H1 (cell line): Measurements from ENCODE around the gene UNC79. TPM values are rescaled to one million over a fixed set of nuclear protein-coding genes. Genes with fewer than 3 reads are reported as not detected.

ENCODE experiments used
- CTCF ChIA-PET: fragments of 300-600 bp; sonication (Branson Sonifier 250); formaldehyde crosslinking; loops from one replicate; lab custom pipeline; 2021; ENCODE audit not compliant: partially characterized antibody; lab: Charles Lee
- POLR2A ChIA-PET: fragments of 300-600 bp; sonication (Branson Sonifier 250); formaldehyde crosslinking; loops from one replicate; lab custom pipeline; 2021; ENCODE audit warnings: inconsistent platforms; ENCODE audit not compliant: partially characterized antibody; lab: Charles Lee
- DNase-seq, 2 experiments: peaks; one replicate each; pipeline versions ENCODE4 v3.0.0 to v3.0.0-alpha.2; 2010 to 2022; ENCODE audit warnings: low spot score in 2 of 2, low read depth in 1 of 2, mixed read lengths in 1 of 2
- FAIRE-seq: peaks from 2 replicates; lab custom pipeline; 2011; peaks lifted over from hg19 to GRCh38; lab: Jason Lieb, UNC
- H2AFZ ChIP-seq: 2 replicates; pipeline ENCODE4 v1.8.1; 2012; ENCODE audit warnings: low read length, inconsistent platforms
- H2AK5ac ChIP-seq: 2 replicates; pipeline ENCODE4 v1.6.1; 2013; ENCODE audit warnings: low read depth, low read length
- H2BK120ac ChIP-seq: replicated peaks from 2 replicates; pipeline ENCODE3; 2013; ENCODE audit warnings: low read depth, low read length, inconsistent platforms
- H2BK12ac ChIP-seq: 2 replicates; pipeline ENCODE4 v1.6.1; 2013; ENCODE audit warnings: low read depth, low read length
- H2BK15ac ChIP-seq: 2 replicates; pipeline ENCODE4 v1.6.1; 2013; ENCODE audit warnings: low read length
- H2BK20ac ChIP-seq: 2 replicates; pipeline ENCODE4 v1.6.1; 2013; ENCODE audit warnings: low read length
- H2BK5ac ChIP-seq: 2 replicates; pipeline ENCODE4 v1.6.1; 2013; ENCODE audit warnings: low read depth, low read length
- H3K14ac ChIP-seq: 2 replicates; pipeline ENCODE4 v1.6.1; 2013; ENCODE audit warnings: inconsistent platforms; ENCODE audit not compliant: insufficient read length
- H3K18ac ChIP-seq: 2 replicates; pipeline ENCODE4 v1.6.1; 2013; ENCODE audit warnings: low read length; ENCODE audit errors: extremely low read depth
- H3K23ac ChIP-seq: 2 replicates; pipeline ENCODE4 v1.6.1; 2013; ENCODE audit warnings: inconsistent platforms; ENCODE audit not compliant: insufficient read length
- H3K23me2 ChIP-seq: 2 replicates; pipeline ENCODE4 v1.6.1; 2013; ENCODE audit warnings: low read depth, low read length
- H3K27ac ChIP-seq: 2 replicates; pipeline ENCODE4 v1.6.1; 2011; ENCODE audit warnings: low read depth, low read length, inconsistent platforms
- H3K27me3 ChIP-seq, 4 experiments: replicated peaks in 1 of 4; 1 replicate in 1 of 4; 2 replicates in 3 of 4; pipeline versions ENCODE4 v1.6.1 to v1.8.1; 2011 to 2013; ENCODE audit warnings: low read length in 3 of 4, mild to moderate bottlenecking in 3 of 4, inconsistent platforms in 2 of 4, mixed read lengths in 2 of 4, moderate library complexity in 1 of 4; ENCODE audit not compliant: control insufficient read depth in 3 of 4, insufficient read depth in 3 of 4; ENCODE audit errors: extremely low read depth in 1 of 4
- H3K36me3 ChIP-seq, 4 experiments: 2 replicates each; pipeline versions ENCODE4 v1.6.1 to v1.8.1; 2011 to 2013; ENCODE audit warnings: mild to moderate bottlenecking in 4 of 4, low read length in 3 of 4, moderate library complexity in 2 of 4, control low read depth in 1 of 4, inconsistent platforms in 1 of 4; ENCODE audit not compliant: insufficient read depth in 4 of 4, control insufficient read depth in 2 of 4
- H3K4ac ChIP-seq: replicated peaks from 2 replicates; pipeline ENCODE3; 2013; ENCODE audit warnings: low read length, low read depth, mixed read lengths, inconsistent platforms; ENCODE audit not compliant: insufficient read length
- H3K4me1 ChIP-seq, 4 experiments: replicated peaks in 1 of 4; 1 replicate in 1 of 4; 2 replicates in 3 of 4; pipeline versions ENCODE4 v1.6.1 to v1.8.1; 2011 to 2013; ENCODE audit warnings: low read length in 3 of 4, inconsistent platforms in 2 of 4, mixed read lengths in 1 of 4; ENCODE audit not compliant: insufficient read depth in 4 of 4, control insufficient read depth in 3 of 4
- H3K4me2 ChIP-seq, 2 experiments: 2 replicates each; pipeline versions ENCODE4 v1.6.1 to v1.8.1; 2011 to 2013; ENCODE audit warnings: low read depth in 2 of 2, low read length in 2 of 2, control low read depth in 1 of 2, inconsistent platforms in 1 of 2, mild to moderate bottlenecking in 1 of 2; ENCODE audit not compliant: insufficient read depth in 1 of 2
- H3K4me3 ChIP-seq, 4 experiments: fragments of 200-600, 300-600 bp in 1 of 4; sonication (generic), shearing (Covaris generic), sonication (Bioruptor Twin) in 1 of 4; 2 replicates each; pipeline versions ENCODE4 v1.5.1 to v1.8.1; 2011 to 2016; ENCODE audit warnings: low read length in 4 of 4, low read depth in 3 of 4, control low read depth in 2 of 4, inconsistent platforms in 2 of 4, mild to moderate bottlenecking in 2 of 4, mixed read lengths in 1 of 4, moderate library complexity in 1 of 4; ENCODE audit not compliant: insufficient read depth in 2 of 4; ENCODE audit errors: extremely low read depth in 1 of 4
- H3K56ac ChIP-seq: replicated peaks from 2 replicates; pipeline ENCODE3; 2013; ENCODE audit warnings: low read depth, mild to moderate bottlenecking, mixed read lengths, low read length, inconsistent platforms; ENCODE audit not compliant: insufficient read length
- H3K79me1 ChIP-seq: 2 replicates; pipeline ENCODE4 v1.6.1; 2013; ENCODE audit warnings: low read depth, low read length, control low read depth
- H3K79me2 ChIP-seq, 2 experiments: 2 replicates each; pipeline versions ENCODE4 v1.6.1 to v1.8.1; 2012 to 2013; ENCODE audit warnings: low read length in 2 of 2, mild to moderate bottlenecking in 2 of 2, inconsistent platforms in 1 of 2; ENCODE audit not compliant: insufficient read depth in 2 of 2, control insufficient read depth in 1 of 2
- H3K9ac ChIP-seq, 4 experiments: replicated peaks in 1 of 4; 1 replicate in 1 of 4; 2 replicates in 3 of 4; pipeline versions ENCODE4 v1.6.1 to v1.8.1; 2011 to 2013; ENCODE audit warnings: low read depth in 3 of 4, low read length in 3 of 4, control low read depth in 2 of 4, mild to moderate bottlenecking in 2 of 4, moderate library complexity in 2 of 4, inconsistent platforms in 1 of 4; ENCODE audit errors: extremely low read depth in 1 of 4
- H3K9me3 ChIP-seq, 2 experiments: 2 replicates each; pipeline versions ENCODE4 v1.6.1 to v1.8.1; 2012 to 2013; ENCODE audit warnings: mild to moderate bottlenecking in 2 of 2, moderate library complexity in 2 of 2, control low read depth in 1 of 2, inconsistent platforms in 1 of 2, low read depth in 1 of 2, low read length in 1 of 2, mixed read lengths in 1 of 2; ENCODE audit not compliant: insufficient read depth in 2 of 2
- H4K20me1 ChIP-seq, 2 experiments: replicated peaks in 1 of 2; 2 replicates each; pipeline versions ENCODE3 to v1.8.1; 2011 to 2013; ENCODE audit warnings: inconsistent platforms in 2 of 2, low read length in 2 of 2, mild to moderate bottlenecking in 1 of 2; ENCODE audit not compliant: insufficient read depth in 2 of 2, control insufficient read depth in 1 of 2
- H4K5ac ChIP-seq: 2 replicates; pipeline ENCODE4 v1.6.1; 2013; ENCODE audit warnings: low read length, low read depth, mixed read lengths, inconsistent platforms; ENCODE audit not compliant: insufficient read length
- H4K8ac ChIP-seq: 2 replicates; pipeline ENCODE4 v1.8.0; 2013; ENCODE audit warnings: mild to moderate bottlenecking, moderate library complexity, low read length, inconsistent platforms; ENCODE audit not compliant: insufficient read depth; ENCODE audit errors: extremely low read depth
- H4K91ac ChIP-seq: replicated peaks from 2 replicates; pipeline ENCODE3; 2013; ENCODE audit warnings: low read length, mixed read lengths, inconsistent platforms; ENCODE audit not compliant: insufficient read length
- ASH2L ChIP-seq: fragments of 200-600, 300-600 bp; sonication (generic); IDR thresholded peaks from one replicate; pipeline ENCODE4 v1.7.1; 2017; ENCODE audit warnings: low read length
- CTBP2 ChIP-seq: IDR thresholded peaks from 2 replicates; pipeline ENCODE4 v1.7.0; 2011; ENCODE audit warnings: borderline replicate concordance, mild to moderate bottlenecking, moderate library complexity, mixed read lengths, low read length; ENCODE audit not compliant: insufficient read depth, insufficient read length
- EGR1 ChIP-seq: IDR thresholded peaks from 2 replicates; pipeline ENCODE4 v1.6.1; 2011; ENCODE audit warnings: low read depth, low read length, borderline replicate concordance
- GABPA ChIP-seq: IDR thresholded peaks from 2 replicates; pipeline ENCODE4 v1.6.1; 2011; ENCODE audit warnings: mild to moderate bottlenecking, low read length, moderate library complexity, borderline replicate concordance; ENCODE audit not compliant: insufficient read depth
- GTF2F1 ChIP-seq: IDR thresholded peaks from 2 replicates; pipeline ENCODE4 v1.6.1; 2012; ENCODE audit warnings: low read depth, low read length, improper control_type of control experiment, borderline replicate concordance
- JUND ChIP-seq: IDR thresholded peaks from 2 replicates; pipeline ENCODE4 v1.6.1; 2011; ENCODE audit warnings: mild to moderate bottlenecking, improper control_type of control experiment, low read length
- KDM5A ChIP-seq: fragments of 200-600 bp; IDR thresholded peaks from 2 replicates; pipeline ENCODE4 v1.7.1; 2012; ENCODE audit warnings: mild to moderate bottlenecking, low read length, inconsistent platforms, mixed read lengths
- MAFK ChIP-seq: IDR thresholded peaks from 2 replicates; pipeline ENCODE4 v1.6.1; 2012; ENCODE audit warnings: low read depth, mild to moderate bottlenecking, improper control_type of control experiment, low read length
- RAD21 ChIP-seq, 2 experiments: IDR thresholded peaks in 1 of 2; conservative IDR thresholded peaks in 1 of 2; 2 replicates each; pipeline ENCODE4 v1.6.1; 2011; ENCODE audit warnings: low read depth in 2 of 2, low read length in 2 of 2, improper control_type of control experiment in 1 of 2, inconsistent platforms in 1 of 2, mild to moderate bottlenecking in 1 of 2, moderate library complexity in 1 of 2
- RNF2 ChIP-seq: fragments of 200-900, 300-1000 bp; sonication (generic); IDR thresholded peaks from 2 replicates; pipeline ENCODE4 v1.7.1; 2016; ENCODE audit warnings: borderline replicate concordance, low read depth, mild to moderate bottlenecking, antibody characterized with exemption, low read length; ENCODE audit not compliant: poor library complexity, severe bottlenecking; ENCODE audit errors: missing control alignments
- TAF7 ChIP-seq: optimal IDR thresholded peaks from 2 replicates; pipeline ENCODE3; 2011; ENCODE audit warnings: low read depth, mild to moderate bottlenecking, inconsistent platforms, low read length, moderate library complexity, borderline replicate concordance
- TEAD4 ChIP-seq: IDR thresholded peaks from 2 replicates; pipeline ENCODE4 v1.6.1; 2012; ENCODE audit warnings: low read depth, low read length, inconsistent platforms, mixed read lengths
- WGBS, 2 experiments: shearing (Covaris generic) in 1 of 2; methylation state at CpG; one replicate each; pipeline versions ENCODE4 v1.1.6 to v1.1.7; 2013 to 2015; ENCODE audit warnings: low lambda C conversion rate in 2 of 2, mixed read lengths in 2 of 2, inconsistent platforms in 1 of 2, low coverage in 1 of 2, missing lambda C conversion rate in 1 of 2; ENCODE audit not compliant: insufficient replicate concordance in 2 of 2, insufficient coverage in 1 of 2, insufficient read length in 1 of 2; ENCODE audit errors: extremely low coverage in 1 of 2, missing lambda C conversion rate in 1 of 2; 5-methylcytosine and 5-hydroxymethylcytosine counted together
- polyA plus RNA-seq, 7 experiments: library from polyadenylated mRNA; depleted of rRNA in 3 of 7; stranded (reverse) in 5 of 7; unstranded in 2 of 7; fragments of >200 nt in 5 of 7; fragments of 200-250 nt in 2 of 7; gene quantifications; 1 replicate in 5 of 7; 2 replicates in 1 of 7; 4 replicates in 1 of 7; pipeline versions ENCODE4 v1.2.1 to v1.2.3, GENCODE V29; 2011 to 2013; ENCODE audit warnings: missing spikeins in 2 of 7, mixed read lengths in 2 of 7
- total RNA-seq: library from RNA; stranded (reverse); fragmentation: NEBNext Ultra II Directional; extraction: Animal tissue kit (Norgen Biotek cat#: 25700); gene quantifications from 2 replicates; pipeline ENCODE4 v1.2.1, GENCODE V29; 2021

The UNC79 gene
- total and polyA plus RNA-seq, 2 of the 8 experiments (the other 6 are each of a cell fraction or from before 2014, with no cell fraction given): 1.8 to 2.3 TPM

DNA sequence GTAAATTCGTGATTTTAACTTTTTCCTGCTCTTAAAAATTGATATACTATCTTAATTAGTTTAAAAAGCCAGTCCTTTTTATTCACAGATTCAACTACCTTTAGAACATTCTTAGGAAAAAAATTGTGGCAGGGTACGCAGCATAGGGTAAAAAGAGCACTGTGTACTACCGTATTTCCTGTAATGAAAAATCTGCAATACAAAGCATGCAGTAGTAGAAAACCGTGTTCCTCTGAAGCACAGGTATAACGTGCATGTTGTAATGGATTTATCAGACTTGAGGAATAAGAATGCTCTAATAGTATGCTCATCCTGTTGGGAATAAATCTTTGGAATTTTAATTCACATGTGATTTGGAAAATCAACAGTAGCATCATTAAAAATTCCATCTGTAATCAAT lies 140.5 kb downstream of the UNC79 start:
- no peak overlapping the region for H2BK5ac ChIP-seq
- H3K36me3 ChIP-seq: no peaks in the 10 kb centered on the region
- no peak overlapping the region for H4K5ac ChIP-seq
- ChIA-PET POLR2A (no interaction called here), CTCF (no interaction called here)
- no peak overlapping the region for H3K4me2 ChIP-seq
- no peak overlapping the region for H2BK120ac ChIP-seq
- H3K9ac ChIP-seq: no peak overlapping the region
- no peak overlapping the region for H2AK5ac ChIP-seq
- H3K23me2 ChIP-seq: no peaks in the 10 kb centered on the region
- no peak for DNase-seq
- no peak overlapping the region for H2BK12ac ChIP-seq
- H3K14ac ChIP-seq: no peak overlapping the region
- H3K79me1 ChIP-seq: no peaks in the 10 kb centered on the region
- H3K56ac ChIP-seq: no peak overlapping the region
- 88% methylated on average over 5 of the region's 5 CpGs; no CpG with 5 or more reads in 1 of the 2 experiments for WGBS, 2 experiments
- H2BK15ac ChIP-seq: no peak overlapping the region
- no peak overlapping the region for H3K23ac ChIP-seq
- H3K4me1 ChIP-seq: peaks cover 0 to 2% (median 0%) of the 10 kb centered on the region in 4 experiments; a peak in 1 of 7 replicates
- no peaks in the 10 kb centered on the region for H3K79me2 ChIP-seq
- H2BK20ac ChIP-seq: no peak overlapping the region
- H3K27me3 ChIP-seq: no peaks in the 10 kb centered on the region; a peak in 1 of 7 replicates
- H3K4ac ChIP-seq: no peak overlapping the region
- H3K18ac ChIP-seq: no peak overlapping the region
- H3K9me3 ChIP-seq: no peaks in the 10 kb centered on the region
- no peak overlapping the region for H3K4me3 ChIP-seq
- no peak overlapping the region for H3K27ac ChIP-seq
- no peaks in the 10 kb centered on the region for H4K20me1 ChIP-seq
- TF ChIP-seq TEAD4 (no peak), JUND (no peak), CTBP2 (no peak), RNF2 (no peak), TAF7 (no peak), KDM5A (no peak), GABPA (no peak), ASH2L (no peak), EGR1 (no peak), RAD21 (IDR thresholded peaks at IDR 0.05 in 1 of 2, conservative IDR thresholded peaks at IDR 0.05 in 1 of 2; ENCODE audit: low read depth in 2 of 2, low read length in 2 of 2) (no peak), GTF2F1 (no peak), MAFK (no peak)
- no peak overlapping the region for H4K8ac ChIP-seq
- H4K91ac ChIP-seq: no peak overlapping the region
- no peak overlapping the region for H2AFZ ChIP-seq
- FAIRE-seq: no peak
